DND-41 (cell line): Measurements from ENCODE around the gene APC.

Experiments
- ATAC-seq: fragments of 200-7000 bp; cut with Tn5 transposase; 3 replicates; pipeline ENCODE4 v1.9.1; 2021; ENCODE audit warnings: low read depth; ENCODE audit not compliant: insufficient read depth
- DNase-seq: peaks from one replicate; pipeline ENCODE4 v3.0.0-alpha.2; 2020
- H2AFZ ChIP-seq: 2 replicates; pipeline ENCODE4 v1.6.0; 2012; ENCODE audit warnings: low read depth, low read length
- H3K27ac ChIP-seq: 2 replicates; pipeline ENCODE4 v1.5.1; 2012; ENCODE audit warnings: low read length, inconsistent platforms
- H3K27me3 ChIP-seq: fragments of 200-600 bp; sonication (generic); 2 replicates; pipeline ENCODE4 v1.6.0; 2012; ENCODE audit warnings: low read length, mild to moderate bottlenecking, inconsistent platforms; ENCODE audit not compliant: insufficient read depth, poor library complexity
- H3K36me3 ChIP-seq: 2 replicates; pipeline ENCODE4 v1.5.1; 2012; ENCODE audit warnings: low read length, inconsistent platforms; ENCODE audit not compliant: insufficient read depth
- H3K4me1 ChIP-seq: 2 replicates; pipeline ENCODE4 v1.5.1; 2012; ENCODE audit warnings: mild to moderate bottlenecking, low read length; ENCODE audit not compliant: insufficient read depth
- H3K4me2 ChIP-seq: 2 replicates; pipeline ENCODE4 v1.6.0; 2012; ENCODE audit warnings: mild to moderate bottlenecking, moderate library complexity, low read length, inconsistent platforms; ENCODE audit not compliant: insufficient read depth
- H3K4me3 ChIP-seq, 2 experiments: fragments of 200-600 bp in 1 of 2; shearing (Covaris generic) in 1 of 2; 2 replicates each; pipeline ENCODE4 v1.5.1; 2012 to 2016; ENCODE audit warnings: inconsistent platforms in 2 of 2, low read length in 2 of 2, mild to moderate bottlenecking in 2 of 2, low read depth in 1 of 2, moderate library complexity in 1 of 2
- H3K79me2 ChIP-seq: 2 replicates; pipeline ENCODE4 v1.6.0; 2012; ENCODE audit warnings: low read length, inconsistent platforms; ENCODE audit not compliant: insufficient read depth
- H3K9ac ChIP-seq: 2 replicates; pipeline ENCODE4 v1.6.0; 2012; ENCODE audit warnings: low read depth, mild to moderate bottlenecking, inconsistent platforms, low read length, moderate library complexity
- H3K9me3 ChIP-seq: 2 replicates; pipeline ENCODE4 v1.5.1; 2012; ENCODE audit warnings: low read length, moderate library complexity, mild to moderate bottlenecking, inconsistent platforms; ENCODE audit not compliant: insufficient read depth, severe bottlenecking
- H4K20me1 ChIP-seq: 2 replicates; pipeline ENCODE4 v1.6.0; 2012; ENCODE audit warnings: low read length; ENCODE audit not compliant: insufficient read depth
- EZH2 ChIP-seq: IDR thresholded peaks from 3 replicates; pipeline ENCODE4 v1.6.1; 2012; ENCODE audit warnings: borderline replicate concordance, low read depth, mild to moderate bottlenecking, moderate library complexity, low read length, inconsistent platforms; ENCODE audit not compliant: severe bottlenecking
- TF ChIP-seq, protein P1 (sequence below): IDR thresholded peaks from 2 replicates; pipeline ENCODE4 v1.5.1; 2012; ENCODE audit warnings: borderline replicate concordance, low read length, moderate library complexity, mild to moderate bottlenecking; ENCODE audit not compliant: poor library complexity, severe bottlenecking; ENCODE audit errors: extremely low read depth

APC gene

DNA sequence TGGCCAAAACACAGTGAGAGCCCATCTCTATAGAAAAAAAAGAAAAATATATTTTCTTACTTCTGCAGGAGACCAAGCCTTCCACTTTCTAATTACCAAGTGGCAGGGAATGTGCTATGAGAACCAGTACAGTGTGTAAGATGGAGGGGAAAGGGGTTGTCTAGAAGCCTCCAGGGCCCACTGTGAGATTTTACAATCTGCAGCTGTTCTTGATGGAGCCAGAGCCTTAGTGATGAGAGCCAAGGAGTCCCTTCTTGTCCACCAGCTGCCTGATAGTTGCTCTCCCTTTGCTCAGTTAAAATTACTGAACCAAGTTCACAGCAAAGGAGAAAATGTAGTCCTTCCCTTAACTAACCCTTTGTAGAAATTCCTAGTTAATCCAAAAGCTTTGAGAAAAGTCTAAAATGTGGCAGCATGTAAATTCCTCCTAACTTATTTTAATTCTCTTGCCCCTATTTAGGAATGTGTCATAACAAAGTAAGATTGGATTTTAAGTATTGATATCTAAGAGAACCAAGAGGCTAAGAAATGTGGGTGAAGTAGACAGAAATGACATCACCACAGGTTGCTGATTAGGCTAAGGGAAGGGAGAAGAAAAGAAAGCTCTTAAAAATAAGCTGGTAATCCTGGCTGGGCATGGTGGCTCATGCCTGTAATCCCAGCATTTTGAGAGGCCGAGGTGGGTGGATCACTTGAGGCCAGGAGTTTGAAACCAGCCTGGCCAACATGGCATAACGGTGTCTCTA is 142.7 kb downstream of the APC start:
- peaks cover 85% of the 10 kb centered on the region for H3K36me3 ChIP-seq
- no peaks in the 10 kb centered on the region for H3K27me3 ChIP-seq
- no peak for TF ChIP-seq EZH2
- TF ChIP-seq, protein P1, sequence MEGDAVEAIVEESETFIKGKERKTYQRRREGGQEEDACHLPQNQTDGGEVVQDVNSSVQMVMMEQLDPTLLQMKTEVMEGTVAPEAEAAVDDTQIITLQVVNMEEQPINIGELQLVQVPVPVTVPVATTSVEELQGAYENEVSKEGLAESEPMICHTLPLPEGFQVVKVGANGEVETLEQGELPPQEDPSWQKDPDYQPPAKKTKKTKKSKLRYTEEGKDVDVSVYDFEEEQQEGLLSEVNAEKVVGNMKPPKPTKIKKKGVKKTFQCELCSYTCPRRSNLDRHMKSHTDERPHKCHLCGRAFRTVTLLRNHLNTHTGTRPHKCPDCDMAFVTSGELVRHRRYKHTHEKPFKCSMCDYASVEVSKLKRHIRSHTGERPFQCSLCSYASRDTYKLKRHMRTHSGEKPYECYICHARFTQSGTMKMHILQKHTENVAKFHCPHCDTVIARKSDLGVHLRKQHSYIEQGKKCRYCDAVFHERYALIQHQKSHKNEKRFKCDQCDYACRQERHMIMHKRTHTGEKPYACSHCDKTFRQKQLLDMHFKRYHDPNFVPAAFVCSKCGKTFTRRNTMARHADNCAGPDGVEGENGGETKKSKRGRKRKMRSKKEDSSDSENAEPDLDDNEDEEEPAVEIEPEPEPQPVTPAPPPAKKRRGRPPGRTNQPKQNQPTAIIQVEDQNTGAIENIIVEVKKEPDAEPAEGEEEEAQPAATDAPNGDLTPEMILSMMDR: no peak
- H3K4me3 ChIP-seq: no peak overlapping the region
- H4K20me1 ChIP-seq: peaks cover 2% of the 10 kb centered on the region; the same call in 1 of the 2 replicates
- no peak overlapping the region for H3K4me2 ChIP-seq
- H3K4me1 ChIP-seq: peaks cover 38% of the 10 kb centered on the region
- H3K9ac ChIP-seq: no peak overlapping the region
- ATAC-seq (no peak), DNase-seq (no peak)
- peaks cover 12% of the 10 kb centered on the region for H3K79me2 ChIP-seq
- H3K27ac ChIP-seq: peak overlapping the region; percentile 48
- H3K9me3 ChIP-seq: no peaks in the 10 kb centered on the region
- no peak overlapping the region for H2AFZ ChIP-seq

DNA sequence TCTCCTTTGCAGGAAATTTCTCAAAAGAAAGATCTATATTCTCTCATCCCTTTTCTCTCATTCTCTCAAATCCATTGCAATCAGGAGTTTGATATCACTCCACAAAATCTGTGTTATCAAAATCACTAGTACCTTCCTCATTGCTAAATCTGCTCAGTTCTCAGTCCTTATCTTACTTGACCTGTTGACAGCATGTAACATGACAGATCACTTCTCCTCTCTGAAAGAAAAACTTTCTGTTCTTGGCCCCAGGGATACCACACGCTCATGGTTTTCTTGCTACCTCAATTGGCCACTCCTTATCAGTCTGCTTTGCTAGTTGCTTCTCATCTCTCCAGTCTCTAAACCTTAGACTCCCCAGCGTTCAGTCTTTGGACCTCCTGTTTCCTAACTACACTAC is 145.5 kb downstream of the APC start:
- H3K4me2 ChIP-seq: no peak overlapping the region
- H4K20me1 ChIP-seq: peaks cover 2% of the 10 kb centered on the region; the same call in 1 of the 2 replicates
- no peak overlapping the region for H3K27ac ChIP-seq
- H3K4me1 ChIP-seq: peaks cover 18% of the 10 kb centered on the region
- peaks cover 7% of the 10 kb centered on the region; the same call in 1 of the 2 replicates for H3K79me2 ChIP-seq
- H3K4me3 ChIP-seq: no peak overlapping the region
- DNase-seq: no peak
- no peak for ATAC-seq
- H3K9ac ChIP-seq: no peak overlapping the region
- no peak for TF ChIP-seq EZH2
- TF ChIP-seq, protein P1: no peak
- H2AFZ ChIP-seq: no peak overlapping the region
- H3K27me3 ChIP-seq: no peaks in the 10 kb centered on the region
- peaks cover 80% of the 10 kb centered on the region for H3K36me3 ChIP-seq
- H3K9me3 ChIP-seq: no peaks in the 10 kb centered on the region

DNA sequence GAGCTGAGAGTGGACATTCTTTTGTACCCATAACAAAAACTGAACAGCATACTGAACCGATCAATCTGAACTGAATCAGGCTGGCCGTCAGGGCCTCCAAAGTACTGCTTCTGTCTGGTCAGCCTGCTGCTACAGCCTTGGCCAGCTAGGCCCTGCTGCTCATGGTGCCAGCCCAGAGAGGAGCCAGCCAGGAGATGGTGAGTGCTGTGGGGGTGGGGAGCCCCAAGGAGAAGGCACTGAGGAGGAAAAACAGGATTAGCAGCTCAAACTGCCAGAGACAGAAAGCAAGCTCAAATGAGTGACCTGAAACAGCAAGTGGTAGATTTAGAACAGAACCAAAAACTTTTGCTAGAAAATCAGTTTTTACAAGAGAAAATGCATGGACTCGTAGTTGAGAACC is 147.3 kb downstream of the APC start:
- Histone ChIP-seq H4K20me1 (peaks cover 2% of the 10 kb centered on the region; the same call in 1 of the 2 replicates), H3K4me1 (peaks cover under 1% of the 10 kb centered on the region; the same call in 1 of the 2 replicates), H3K4me3 (no peak overlapping the region), H3K27me3 (no peaks in the 10 kb centered on the region), H3K4me2 (no peak overlapping the region), H2AFZ (no peak overlapping the region), H3K27ac (no peak overlapping the region), H3K36me3 (peaks cover 83% of the 10 kb centered on the region), H3K9ac (no peak overlapping the region), H3K79me2 (peaks cover 21% of the 10 kb centered on the region), H3K9me3 (no peaks in the 10 kb centered on the region)
- no peak for ATAC-seq
- TF ChIP-seq, protein P1: no peak
- TF ChIP-seq EZH2: no peak
- DNase-seq: no peak
